Hippocampal formation (tissue), 2 donors: Measurements from ENCODE around the gene CLDN14.

Source experiments
- DNase-seq, 2 donors: peaks; one replicate each; lab custom pipeline; 2025; lab: John Stamatoyannopoulos, UW

Gene CLDN14

DNA sequence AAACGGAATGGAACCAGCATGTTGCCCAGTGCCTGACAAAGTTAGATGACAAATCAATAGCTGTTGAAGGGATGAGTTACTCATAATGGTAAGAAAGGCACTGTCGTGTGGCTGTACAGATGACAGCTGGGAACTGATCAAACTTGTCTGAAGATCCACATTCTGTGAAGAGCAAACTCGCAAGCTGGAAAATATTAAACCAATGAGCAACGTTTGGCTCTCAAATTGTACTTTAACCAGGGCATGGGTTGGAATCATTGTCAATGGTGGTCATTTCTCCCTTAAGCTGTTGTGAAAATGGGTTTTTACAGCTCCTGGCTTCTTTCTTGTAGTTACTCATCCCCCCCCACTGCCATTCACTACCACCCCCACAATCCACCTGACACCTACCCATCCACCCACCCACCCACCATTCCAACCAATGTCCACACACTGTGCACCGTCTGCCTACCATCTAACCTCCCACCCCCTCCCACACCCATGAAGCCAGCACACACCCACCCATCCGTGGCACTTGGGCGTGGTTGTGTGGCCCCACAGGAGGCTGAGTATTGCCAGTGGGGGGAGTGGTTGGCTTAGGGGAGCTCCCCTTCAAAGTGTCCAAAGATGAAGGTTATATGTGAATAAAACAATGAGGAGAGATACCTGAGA is 46.7 kb downstream of the CLDN14 start:
- no peak for DNase-seq

DNA sequence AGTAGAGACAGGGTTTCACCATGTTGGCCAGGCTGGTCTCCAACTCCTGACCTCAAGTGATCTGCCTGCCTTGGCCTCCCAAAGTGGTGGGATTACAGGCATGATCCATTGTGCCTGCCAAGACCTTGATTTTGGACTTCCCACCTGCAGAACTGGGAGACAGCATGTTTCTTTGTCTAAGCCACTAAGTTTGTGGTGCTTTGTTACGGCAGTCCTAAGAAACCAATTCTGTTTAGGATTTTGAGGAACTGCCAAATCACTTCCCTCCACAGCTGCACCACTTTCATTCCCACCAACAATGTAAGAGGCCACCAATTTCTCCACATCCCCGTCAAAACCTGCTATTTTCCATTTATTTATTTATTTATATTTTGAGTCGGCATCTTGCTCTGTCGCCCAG is 48.7 kb downstream of the CLDN14 start:
- no peak for DNase-seq

DNA sequence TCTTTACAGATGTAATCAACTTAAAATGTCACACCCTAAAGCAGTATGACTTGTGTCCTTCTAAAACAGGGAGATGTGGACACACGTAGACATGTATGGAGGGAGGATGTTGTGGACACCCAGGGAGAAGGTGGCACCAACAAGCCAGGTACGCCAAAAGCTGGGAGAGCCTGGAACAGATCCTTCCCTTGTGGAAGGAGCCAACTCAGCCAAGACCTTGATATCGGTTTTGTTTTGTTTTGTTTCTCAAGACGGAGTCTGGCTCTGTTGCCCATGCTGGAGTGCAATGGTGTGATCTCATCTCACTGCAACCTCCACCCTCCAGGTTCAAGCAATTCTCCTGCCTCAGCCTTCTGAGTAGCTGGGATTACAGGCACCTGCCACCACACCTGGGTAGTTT is 49.1 kb downstream of the CLDN14 start:
- no peak for DNase-seq

DNA sequence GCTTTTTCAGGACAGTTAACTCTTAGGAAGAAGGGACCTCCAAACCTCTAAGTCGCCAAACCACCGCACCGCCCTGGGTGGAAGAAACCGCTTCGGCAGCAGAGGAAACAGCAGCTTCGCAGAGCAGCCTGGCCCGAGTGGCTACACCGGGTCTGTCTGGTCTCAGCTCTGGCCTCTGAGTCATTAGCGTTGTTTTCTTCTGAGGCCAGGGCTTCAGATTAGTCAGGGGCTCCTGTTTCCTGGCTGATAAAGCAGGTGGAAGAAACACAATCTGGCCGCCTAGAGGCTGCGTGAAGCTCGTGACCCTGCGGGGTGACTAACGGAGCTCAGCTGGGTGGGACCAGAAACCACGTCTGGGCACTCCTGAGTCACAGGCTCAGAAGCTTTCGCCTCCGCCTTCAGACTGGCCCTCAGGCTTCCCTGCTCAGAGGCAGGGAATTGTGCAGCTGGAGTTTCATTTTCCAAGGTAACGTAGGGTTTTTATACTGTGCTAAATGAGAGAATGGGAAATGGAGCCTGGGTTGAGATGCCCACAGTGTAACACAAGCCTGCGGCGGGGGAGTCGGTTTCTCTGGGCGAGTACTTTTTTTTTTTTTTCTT is 49.9 kb downstream of the CLDN14 start:
- no peak for DNase-seq

DNA sequence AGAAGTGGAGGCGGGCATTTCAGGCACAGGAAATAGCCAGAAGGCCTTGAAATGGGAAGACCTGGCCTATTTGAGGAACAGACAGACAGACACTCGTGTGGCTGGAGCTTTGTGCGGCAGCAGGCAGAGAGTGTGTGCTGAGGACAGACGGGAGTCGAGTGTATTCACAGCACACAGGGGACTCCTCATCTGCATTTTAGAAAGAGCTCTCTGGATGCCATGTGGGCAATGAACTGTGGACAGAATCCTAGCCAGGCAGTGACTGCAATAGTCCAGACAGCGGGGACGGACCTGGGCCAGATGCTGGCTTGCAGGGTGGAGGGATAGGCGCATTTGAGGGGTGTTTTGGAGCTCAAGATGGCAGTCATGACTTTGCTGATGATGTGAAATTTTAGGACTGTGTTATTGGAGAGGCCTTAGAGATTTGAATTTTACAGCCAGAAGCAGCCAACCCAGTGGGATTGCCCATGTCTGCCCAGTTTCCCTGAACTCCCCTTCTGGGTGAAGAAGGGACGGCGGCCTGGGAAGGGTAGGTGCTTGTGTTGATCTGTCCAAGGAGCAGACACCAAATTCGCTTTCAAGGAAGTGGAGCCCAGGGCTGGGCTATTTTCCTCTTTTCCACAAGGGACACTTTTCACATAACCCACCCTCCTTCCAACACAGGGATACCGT is 51.0 kb downstream of the CLDN14 start:
- no peak for DNase-seq

DNA sequence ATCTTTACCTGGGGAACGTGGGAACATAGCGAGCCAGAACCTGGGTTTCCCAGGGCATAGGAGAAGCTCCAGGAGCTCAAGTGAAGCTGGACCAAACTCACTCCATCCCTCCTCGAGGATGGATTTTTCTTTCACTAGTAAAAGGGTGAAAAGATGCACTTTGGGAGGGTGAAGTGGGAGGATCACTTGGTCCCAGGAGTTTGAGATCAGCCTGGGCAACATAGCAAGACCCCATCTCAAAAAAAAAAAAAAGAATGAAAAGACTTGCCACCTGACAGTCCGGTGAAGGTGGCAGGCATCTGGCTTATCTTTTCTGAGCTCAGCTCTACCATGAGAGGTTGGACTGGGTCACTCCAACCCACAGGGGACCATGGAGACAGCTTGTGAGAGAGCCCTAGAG is 52.4 kb downstream of the CLDN14 start:
- no peak for DNase-seq

DNA sequence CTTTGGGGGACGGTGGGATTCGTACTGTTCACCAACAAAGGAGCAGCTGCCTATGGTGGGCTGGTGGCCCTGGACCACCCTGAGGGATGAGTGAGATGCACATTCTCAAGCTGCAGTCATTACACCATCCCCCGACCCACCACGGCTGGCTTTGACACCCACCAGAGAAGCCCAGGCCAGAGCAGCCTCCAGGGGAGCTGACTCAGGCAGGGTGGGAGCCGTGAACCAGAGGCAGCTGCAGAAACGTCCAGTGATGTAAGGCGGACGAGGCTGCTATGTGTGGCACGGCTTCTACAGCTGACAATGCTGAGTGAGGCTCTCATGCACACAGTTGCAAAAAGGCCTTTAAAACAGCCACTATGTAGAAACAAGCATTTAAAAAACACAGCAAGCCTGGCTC is 54.6 kb downstream of the CLDN14 start:
- DNase-seq = no peak

DNA sequence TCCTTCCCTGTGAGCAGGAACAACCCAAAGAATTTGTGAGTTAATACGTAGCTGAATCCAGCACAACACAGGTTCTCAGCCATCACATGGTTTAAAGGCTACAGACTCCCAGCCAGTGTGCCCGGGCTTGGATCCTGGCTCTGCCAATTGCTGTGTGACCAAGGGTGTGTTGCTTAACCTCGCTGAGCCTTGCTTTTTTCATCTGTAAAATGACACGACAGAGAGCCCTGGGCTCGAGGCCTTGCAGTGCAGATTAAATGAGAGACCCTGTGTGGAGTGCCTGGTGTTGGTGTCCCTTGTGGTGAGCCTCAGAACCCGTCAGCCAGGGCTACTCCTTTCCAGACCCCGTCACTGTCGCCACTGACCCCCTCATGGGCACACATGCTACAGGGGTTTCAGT is 55.3 kb downstream of the CLDN14 start:
- DNase-seq = no peak

DNA sequence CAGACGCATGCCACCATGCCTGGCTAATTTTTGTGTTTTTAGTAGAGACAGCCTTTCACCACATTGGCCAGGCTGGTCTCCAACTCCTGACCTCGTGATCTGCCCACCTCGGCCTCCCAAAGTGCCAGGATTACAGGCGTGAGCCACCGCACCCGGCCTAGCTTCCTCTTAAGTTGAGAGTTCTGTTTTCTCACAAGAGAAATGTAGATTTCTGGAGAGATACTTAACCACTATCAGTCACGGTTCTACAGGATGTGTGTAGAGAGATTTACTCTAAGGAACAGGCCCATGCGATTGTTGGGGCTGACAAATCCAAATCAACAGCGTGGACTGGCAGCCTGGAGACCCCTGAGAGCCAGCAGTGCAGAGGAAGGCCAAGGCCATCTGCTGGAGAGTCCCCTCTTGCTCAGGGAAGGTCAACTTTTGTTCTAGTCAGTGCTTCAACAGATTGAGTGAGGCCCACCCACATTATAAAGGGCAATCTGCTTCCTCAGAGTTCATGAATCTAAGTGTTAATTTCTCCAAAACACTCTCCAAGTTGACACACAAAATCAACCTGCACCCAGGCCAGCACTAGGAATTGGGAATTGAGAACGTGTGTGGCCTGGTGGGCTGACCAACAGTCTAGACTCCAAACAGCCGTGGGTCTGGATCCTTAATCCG is 56.0 kb downstream of the CLDN14 start:
- no peak for DNase-seq

DNA sequence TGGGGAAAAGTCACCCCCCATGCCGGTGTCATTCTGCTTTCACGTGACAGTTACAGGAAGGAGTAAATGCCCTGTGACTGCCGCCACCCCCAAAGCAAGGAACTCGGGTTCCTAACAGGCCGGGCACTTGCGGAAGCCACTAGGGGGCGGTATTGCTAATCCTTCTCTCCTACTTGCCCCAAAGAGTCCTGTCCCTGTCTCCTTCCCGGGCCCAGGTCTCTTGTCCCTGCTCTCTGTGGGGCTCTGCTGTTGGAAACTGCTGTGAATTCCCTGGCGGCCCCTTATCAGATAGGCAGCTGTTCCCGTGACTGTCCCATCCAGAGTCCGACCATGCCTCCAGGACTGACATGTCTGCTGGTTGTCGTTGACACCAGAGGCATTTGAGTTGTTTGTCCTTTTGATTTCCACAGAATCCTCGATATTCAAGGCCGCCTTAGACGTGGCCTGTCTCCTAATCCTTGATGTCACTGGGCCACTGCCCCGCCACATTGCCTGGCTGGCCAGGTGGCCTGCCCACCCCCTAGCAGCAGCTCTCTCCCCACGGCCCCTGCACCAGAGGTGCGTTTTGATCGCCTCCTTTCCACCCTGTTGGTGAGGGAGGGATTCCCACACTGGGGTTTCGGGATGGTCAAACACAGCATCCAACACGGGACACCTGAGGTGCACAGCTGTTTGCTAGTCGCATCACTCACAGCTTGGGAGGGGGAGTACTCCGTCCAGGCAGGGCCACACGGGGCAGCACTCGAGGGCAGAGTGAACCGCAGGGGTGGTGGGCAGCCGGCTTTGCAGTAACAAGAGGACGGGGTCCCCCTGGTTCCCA is 57.4 kb downstream of the CLDN14 start:
- no peak for DNase-seq

DNA sequence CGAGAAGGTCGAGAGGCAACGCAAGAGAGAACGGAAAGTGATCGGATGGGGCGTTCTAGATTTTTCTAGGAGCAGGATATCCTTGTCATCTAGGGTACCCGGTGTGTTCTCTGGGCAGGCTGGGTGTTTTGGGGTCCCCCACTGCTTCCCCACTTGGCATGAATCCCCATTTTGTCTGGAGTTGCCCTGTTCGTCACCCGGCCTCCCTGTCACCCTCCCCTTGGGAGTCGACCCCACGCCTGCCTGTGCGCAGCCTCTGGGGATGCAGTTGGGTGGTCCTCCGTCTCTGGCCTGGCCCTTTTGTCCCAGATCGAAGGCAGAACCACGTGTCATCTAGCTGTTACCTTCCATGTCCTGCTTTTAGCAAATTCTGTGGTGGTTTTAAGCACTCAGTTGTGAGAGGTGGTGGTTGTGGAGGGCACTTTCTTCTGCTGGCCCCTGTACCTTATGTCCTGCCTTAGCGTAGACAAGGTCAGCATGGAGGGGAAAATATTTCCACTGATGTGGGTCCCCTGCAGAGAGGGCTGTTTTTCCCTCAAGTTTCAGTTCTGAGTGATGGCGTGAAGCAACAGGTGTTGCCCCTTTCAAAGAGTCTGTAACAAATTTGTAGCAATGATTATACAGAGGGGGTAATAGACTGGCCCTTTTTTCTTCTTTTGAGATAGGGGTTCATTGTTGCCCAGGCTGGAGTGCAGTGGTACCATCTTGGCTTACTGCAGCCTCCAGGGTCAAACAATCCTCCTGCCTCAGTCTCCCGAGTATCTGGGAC is 59.2 kb downstream of the CLDN14 start:
- DNase-seq = no peak

DNA sequence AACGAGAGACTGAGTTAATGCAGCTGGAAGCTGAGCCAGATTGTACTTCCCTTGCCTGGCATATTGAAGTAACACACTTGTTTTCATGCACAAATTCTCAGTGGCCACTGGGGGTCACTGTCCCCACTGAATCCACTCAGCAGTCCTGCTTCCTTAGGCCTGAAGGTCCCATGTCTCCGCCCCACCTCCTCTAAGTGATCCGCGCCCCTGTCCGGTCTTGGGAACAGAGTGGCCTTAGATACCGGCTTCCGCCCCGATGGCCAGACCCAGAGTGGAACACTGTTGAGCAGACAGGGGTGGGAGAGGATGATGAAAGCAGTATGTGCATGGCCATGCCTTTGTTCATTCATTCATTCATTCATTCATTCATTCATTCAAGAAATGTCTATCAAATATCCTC is 59.9 kb downstream of the CLDN14 start:
- peak; percentile 35 to 70 for DNase-seq

DNA sequence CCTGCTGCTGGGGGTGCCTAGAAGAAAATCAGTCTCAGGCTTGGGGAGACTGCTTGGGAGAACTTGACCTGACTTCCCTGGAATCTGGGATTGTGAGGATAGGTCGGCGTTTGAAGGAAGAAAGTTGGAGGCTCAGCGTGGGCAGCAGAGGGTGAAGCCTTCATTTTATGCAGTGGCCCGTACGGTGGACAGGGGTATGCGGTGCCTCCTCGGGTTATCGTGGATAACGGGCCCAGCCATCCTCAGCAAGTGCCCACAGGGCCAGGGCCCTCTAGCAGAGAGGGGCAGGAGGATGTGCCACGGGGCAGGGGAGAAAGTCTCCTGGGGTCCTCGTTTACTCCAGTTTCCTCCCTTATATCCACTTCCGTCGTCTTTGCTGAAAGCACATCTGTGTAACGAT is 60.7 kb downstream of the CLDN14 start:
- no peak for DNase-seq

DNA sequence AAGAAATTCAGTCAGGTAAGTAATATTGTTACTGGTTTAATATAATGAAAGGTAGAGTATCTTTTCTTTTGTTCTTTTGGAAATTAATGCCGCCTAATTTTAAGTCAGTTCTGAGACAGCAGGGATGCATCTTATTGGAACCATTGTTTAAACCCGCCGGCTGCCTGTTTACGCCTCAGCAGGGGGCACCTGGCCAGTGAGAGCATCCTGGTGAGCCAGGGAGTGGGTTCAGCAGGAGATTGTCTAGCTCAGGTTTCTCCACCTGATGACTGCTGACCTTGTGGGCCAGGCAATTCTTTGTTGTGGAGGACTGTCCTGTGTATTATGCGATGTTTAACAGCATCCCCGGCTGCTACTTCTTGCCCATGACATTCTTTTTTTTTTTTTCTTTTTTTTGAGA is 64.5 kb downstream of the CLDN14 start:
- no peak for DNase-seq

DNA sequence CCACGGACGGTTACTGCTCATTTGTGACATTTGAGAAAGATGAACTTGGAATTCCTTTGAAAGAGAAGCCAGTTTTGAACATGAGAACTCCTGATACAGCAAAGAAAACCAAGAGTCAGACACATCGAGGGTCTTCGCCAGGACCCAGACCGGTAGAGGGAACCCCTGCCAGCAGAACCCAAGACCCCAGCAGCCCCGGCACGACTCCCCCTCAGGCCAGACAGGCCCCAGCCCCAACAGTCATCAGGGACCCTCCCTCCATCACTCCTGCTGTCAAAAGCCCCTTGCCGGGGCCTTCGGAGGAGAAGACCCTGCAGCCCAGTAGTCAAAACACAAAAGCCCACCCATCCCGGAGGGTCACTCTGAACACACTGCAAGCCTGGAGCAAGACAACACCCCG is 67.0 kb downstream of the CLDN14 start:
- no peak for DNase-seq

DNA sequence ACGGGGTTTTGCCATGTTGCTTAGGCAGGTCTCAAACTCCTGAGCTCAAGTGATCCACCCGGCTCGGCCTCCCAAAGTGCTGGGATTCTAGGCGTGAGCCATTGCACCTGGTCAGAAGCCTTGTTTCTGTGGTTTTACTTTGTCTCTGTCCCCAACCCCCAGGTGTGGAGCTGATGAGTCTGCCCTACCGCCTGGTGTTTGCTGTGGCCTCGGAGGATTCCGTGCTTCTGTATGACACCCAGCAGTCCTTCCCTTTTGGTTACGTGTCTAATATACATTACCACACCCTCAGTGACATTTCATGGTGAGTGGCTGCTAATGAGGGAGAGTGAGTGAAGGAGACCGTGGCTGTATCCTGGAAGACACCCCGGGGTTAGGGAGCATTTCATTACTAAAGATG is 68.6 kb downstream of the CLDN14 start:
- DNase-seq = no peak
